Astrocyte of the cerebellum (primary cell): ENCODE data around the gene MVK.

Source experiments
- DNase-seq: peaks from one replicate; pipeline ENCODE4 v3.0.0-alpha.2; 2011; ENCODE audit warnings: low read depth
- H3K4me3 ChIP-seq: 2 replicates; pipeline ENCODE4 v1.5.1; 2011; ENCODE audit warnings: mild to moderate bottlenecking, low read depth, low read length, moderate library complexity
- in situ Hi-C: cut with HindIII; loops from 2 replicates; pipeline ENCODE4 v1.10.0; 2017; ENCODE audit warnings: low sequenced_read_pairs
- TF ChIP-seq, protein P1 (sequence below): IDR thresholded peaks from 2 replicates; pipeline ENCODE4 v1.5.1; 2012; ENCODE audit warnings: low read length, low read depth, moderate library complexity, mild to moderate bottlenecking; ENCODE audit errors: missing control alignments

MVK gene

DNA sequence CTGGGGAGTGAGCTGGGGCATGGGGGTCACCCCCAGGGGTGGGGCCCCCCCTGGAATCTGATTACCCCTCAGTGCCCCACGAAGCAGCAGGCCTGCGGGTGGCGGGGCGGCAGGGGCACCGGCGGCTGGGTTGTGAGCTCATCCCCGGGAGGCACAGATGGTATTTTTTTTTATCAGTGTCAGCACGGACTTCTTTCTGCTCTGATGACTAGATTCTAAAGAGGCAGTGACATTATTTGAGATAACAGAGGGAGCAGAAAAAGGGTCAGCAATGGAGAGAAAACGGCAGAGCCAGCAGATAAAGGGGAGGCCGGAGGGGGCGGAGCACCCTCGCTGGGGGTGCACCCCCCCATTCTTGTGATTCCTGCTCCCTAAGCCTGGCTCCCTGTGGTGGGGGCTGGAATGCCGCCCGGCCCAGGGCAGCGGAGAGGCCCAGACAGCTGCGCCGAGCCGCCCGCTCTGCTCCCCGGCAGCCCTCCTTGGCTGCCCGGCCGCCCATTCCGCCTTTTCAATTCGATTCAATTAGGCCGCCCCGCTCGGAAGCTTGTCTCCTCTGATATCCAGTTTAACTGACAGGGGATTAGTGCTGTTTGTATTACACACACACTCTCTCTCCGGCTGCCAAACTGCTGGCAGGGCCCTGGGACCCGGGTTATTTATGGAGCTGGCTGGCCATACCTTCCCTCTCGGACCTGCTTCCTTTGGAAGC, 32.9 kb downstream of the MVK start:
- in situ Hi-C loops, result no loop called here
- H3K4me3 ChIP-seq, result no peak overlapping the region
- TF ChIP-seq, protein P1, sequence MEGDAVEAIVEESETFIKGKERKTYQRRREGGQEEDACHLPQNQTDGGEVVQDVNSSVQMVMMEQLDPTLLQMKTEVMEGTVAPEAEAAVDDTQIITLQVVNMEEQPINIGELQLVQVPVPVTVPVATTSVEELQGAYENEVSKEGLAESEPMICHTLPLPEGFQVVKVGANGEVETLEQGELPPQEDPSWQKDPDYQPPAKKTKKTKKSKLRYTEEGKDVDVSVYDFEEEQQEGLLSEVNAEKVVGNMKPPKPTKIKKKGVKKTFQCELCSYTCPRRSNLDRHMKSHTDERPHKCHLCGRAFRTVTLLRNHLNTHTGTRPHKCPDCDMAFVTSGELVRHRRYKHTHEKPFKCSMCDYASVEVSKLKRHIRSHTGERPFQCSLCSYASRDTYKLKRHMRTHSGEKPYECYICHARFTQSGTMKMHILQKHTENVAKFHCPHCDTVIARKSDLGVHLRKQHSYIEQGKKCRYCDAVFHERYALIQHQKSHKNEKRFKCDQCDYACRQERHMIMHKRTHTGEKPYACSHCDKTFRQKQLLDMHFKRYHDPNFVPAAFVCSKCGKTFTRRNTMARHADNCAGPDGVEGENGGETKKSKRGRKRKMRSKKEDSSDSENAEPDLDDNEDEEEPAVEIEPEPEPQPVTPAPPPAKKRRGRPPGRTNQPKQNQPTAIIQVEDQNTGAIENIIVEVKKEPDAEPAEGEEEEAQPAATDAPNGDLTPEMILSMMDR, result no peak
- DNase-seq, result no peak

DNA sequence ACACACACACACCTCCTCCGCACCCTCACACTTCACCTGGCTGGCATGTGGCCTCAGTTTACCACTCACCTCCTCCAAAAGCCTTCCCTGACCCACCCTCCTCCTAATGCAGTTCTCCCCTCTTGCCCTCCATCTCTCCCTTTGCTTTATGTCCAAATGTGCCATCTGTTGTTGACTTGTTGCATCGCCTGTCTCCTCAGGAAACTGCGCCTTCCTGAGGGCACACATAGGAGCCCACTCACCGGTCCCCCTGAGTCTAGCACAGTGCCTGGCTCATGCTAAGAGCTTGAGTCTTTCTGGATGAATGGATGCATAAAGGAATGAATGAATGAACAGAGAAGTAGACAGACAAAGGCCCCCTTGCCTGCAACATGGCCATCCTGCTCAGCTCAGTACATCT, 34.0 kb downstream of the MVK start:
- no peak for DNase-seq
- H3K4me3 ChIP-seq, result no peak overlapping the region
- in situ Hi-C loops, result no loop called here
- TF ChIP-seq, protein P1, result no peak

DNA sequence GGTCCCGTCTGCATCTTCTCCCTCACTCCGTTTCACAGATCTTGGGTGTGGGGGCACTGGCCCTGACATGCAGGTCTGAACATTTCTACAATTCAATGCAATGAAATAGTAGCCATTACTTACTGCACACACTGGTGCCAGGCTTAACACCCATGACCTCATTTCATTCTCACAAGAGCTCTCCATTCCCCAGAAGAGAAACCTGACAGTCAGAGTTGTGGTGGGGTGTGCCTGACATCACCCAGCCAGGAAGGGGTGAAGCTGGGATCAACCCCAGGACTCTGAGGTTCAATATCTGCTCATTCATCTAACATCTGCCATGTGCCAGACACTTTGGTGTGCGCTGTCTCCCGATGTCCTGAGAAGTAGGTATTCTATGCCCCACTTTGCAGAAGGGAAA, 34.7 kb downstream of the MVK start:
- in situ Hi-C loops, result no loop called here
- H3K4me3 ChIP-seq, result no peak overlapping the region
- TF ChIP-seq, protein P1, result no peak
- DNase-seq, result no peak

DNA sequence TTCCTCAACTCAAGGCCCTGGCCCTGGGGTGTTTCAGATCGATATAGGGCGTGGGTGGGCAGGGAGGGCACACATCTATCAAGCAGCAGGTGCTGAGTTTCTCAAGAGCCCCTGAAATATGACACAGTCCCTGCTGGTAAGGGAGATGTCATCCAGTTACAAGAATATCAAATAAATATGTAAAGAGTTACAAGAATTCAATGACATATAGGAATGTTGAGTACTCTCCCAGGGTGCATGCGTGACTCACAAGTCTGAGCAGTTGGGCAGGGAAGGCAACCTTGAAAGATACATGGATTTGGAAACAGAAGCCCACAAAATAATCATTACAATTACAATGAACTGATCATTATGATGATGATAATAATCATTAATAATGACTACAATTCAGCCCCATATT, 35.2 kb downstream of the MVK start:
- in situ Hi-C loops, result no loop called here
- H3K4me3 ChIP-seq, result no peak overlapping the region
- TF ChIP-seq, protein P1, result no peak
- DNase-seq, result no peak

DNA sequence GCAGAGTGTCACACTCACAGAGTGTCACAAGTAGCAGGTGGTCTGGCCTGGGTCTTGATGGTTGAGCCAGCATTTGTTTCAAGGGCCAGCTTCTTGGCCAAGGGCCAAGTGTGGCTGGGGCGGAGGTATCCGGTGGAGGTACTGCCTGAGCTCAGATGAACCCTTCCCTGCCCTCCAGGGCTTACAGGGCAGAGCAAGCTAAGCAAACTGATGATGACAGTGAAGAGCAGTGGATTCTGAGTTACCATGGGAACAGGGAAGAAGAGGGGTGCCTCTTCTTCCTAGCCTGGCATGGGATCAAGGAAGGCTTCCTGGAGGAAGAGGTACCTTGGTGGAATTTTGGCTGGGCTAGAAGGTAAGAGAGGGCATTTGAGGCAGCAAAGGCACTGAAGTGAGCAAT, 35.7 kb downstream of the MVK start:
- no peak for DNase-seq
- TF ChIP-seq, protein P1, result no peak
- H3K4me3 ChIP-seq, result no peak overlapping the region
- in situ Hi-C loops, result no loop called here

DNA sequence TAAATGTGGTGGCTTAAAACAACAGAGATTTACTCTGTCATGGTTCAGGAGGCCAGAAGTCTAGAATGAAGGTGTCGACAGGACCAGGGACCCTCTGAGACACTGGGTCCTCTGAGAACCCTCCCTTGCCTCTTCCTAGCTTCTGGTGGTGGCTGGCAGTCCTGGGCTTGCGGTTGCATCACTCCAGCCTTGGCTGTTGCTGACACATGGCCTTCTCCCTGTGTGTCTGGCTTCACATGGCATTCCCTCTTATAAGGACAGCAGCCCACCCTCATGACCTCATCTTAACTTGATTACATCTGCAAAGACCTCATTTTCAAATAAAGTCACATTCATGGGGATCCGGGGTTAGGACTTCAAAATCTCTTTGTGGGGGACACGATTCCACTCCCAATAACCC, 36.9 kb downstream of the MVK start:
- H3K4me3 ChIP-seq, result no peak overlapping the region
- in situ Hi-C loops, result no loop called here

More for the DNA sequence above, 36.9 kb downstream of the MVK start:
- DNase-seq, result no peak
- TF ChIP-seq, protein P1, result no peak
